Measurements from ENCODE around the gene ETFA.
"Not testable (repeated sequence)": the region's sequence is repeated elsewhere in the genome, so short reads cannot be mapped to it uniquely, and the experiment has no call there.

Gene ETFA

DNA sequence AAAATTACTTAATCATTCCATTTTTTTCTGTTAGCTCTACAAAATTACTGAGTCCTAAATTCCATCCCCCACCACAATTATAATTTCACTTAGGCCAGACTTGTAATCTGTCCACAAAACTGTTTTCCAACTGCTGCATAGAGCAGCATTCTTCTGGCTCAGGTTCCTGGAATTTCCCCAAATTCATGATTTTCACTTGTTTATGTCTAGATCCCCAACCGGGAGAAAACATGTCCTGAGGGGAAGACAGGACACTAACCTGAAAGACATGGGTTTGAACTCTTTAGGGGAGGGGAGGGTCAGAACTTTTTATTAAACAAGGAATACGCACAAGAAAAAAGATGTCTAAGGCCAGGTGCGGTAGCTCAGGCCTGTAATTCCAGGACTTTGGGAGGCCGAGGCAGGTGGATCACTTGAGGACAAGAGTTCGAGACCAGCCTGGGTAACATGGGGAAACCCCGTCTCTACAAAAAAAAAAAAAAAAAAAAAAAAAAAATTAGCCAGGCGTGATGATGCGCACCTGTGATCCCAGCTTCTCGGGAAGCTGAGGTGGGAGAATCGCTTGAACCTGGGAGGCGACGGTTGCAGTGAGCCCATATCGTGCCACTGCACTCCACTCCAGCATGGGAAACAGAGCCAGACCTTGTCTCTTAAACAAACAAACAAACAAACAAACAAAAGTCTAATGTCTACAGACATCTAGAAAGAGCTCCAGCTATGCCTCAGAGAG lies 1.5 kb downstream of the ETFA start:
- Histone ChIP-seq H3K4me1 (ENCODE audit: control insufficient read depth in 5 of 5, insufficient read depth in 5 of 5, low read length in 5 of 5) (peaks cover 3 to 42% (median 37%) of the 10 kb centered on the region in 5 donors), H3K4me3 (ENCODE audit: low read depth in 1 of 5, low read length in 5 of 5) (peak overlapping the region in 4 of 5 donors; percentile 86 to 93 (median 90)), H3K36me3 (ENCODE audit: control insufficient read depth in 5 of 5, insufficient read depth in 5 of 5, low read length in 5 of 5) (no peaks in the 10 kb centered on the region), H3K27ac (ENCODE audit: low read depth, low read length) (peak overlapping the region; percentile 94), H3K9me3 (ENCODE audit: control insufficient read depth in 5 of 5, low read length in 5 of 5) (no peaks in the 10 kb centered on the region), H3K27me3 (ENCODE audit: control insufficient read depth in 5 of 5, insufficient read depth in 4 of 5, low read length in 5 of 5) (no peaks in the 10 kb centered on the region), H3K9ac (ENCODE audit: low read length in 5 of 5) (peak overlapping the region in 2 of 5 donors; percentile 94 to 99)

DNA sequence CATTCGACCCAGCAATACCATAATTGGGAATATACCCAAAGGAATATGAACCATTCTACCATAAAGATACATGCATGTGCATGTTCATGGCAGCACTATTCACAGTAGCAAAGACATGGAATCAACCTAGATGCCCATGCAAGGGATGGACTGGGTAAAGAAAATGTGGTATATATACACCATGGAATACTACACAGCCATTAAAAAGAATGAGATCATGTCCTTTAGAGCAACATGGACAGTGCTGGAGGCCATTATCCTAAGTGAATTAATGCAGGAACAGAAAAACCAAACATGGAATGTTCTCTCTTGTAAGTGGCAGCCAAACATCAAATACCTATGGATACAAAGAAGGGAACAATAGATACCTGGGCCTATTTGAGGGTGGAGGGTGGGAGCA lies 7.4 kb downstream of the ETFA start:
- no peak overlapping the region for H3K9ac ChIP-seq (ENCODE audit: low read length in 5 of 5)
- no peaks in the 10 kb centered on the region for H3K9me3 ChIP-seq (ENCODE audit: control insufficient read depth in 5 of 5, low read length in 5 of 5)
- no peaks in the 10 kb centered on the region for H3K36me3 ChIP-seq (ENCODE audit: control insufficient read depth in 5 of 5, insufficient read depth in 5 of 5, low read length in 5 of 5)
- no peak overlapping the region for H3K27ac ChIP-seq (ENCODE audit: low read depth, low read length)
- H3K4me1 ChIP-seq (ENCODE audit: control insufficient read depth in 5 of 5, insufficient read depth in 5 of 5, low read length in 5 of 5), result peaks cover 0 to 29% (median 18%) of the 10 kb centered on the region in 5 donors
- no peaks in the 10 kb centered on the region for H3K27me3 ChIP-seq (ENCODE audit: control insufficient read depth in 5 of 5, insufficient read depth in 4 of 5, low read length in 5 of 5)
- no peak overlapping the region for H3K4me3 ChIP-seq (ENCODE audit: low read depth in 1 of 5, low read length in 5 of 5)

DNA sequence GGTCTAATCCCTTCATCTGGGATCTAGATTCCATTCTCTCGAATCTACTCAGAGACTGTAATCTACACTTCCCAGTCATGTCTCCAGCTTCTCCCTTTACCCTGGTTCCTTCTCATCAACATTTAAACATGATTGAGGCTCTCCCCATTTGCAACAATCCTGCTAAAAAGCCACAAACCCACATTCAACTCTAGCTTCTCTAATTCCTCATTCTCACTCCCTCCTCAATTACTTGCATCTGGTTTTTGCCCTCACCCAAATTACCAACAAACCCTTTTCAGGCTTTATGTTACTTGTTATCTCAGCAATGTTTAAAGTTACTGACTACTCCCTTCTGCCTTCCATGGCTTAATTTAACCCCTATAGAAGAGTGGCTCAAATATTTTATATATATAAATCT lies 11.5 kb downstream of the ETFA start:
- H3K4me3 ChIP-seq (ENCODE audit: low read depth in 1 of 5, low read length in 5 of 5), result no peak overlapping the region

DNA sequence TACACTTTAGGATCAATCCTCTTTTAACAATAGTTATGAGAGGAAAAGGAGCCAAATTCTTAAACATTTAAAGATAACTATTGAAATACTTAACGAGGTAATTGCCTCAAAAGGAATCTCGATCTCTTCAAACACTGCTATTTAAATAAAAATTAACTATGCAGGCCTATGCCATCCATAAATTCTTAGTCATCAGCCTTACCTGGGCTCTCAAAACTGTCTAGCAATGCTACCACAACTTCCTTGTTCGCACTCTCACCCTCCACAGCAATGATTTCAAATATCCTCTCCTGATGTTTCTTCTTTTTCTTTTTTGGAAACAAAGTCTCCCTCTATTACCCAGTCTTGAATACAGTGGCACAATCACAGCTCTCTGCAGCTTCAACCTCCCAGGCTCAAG lies 12.3 kb downstream of the ETFA start:
- Histone ChIP-seq H3K4me3 (ENCODE audit: low read depth in 1 of 5, low read length in 5 of 5) (no peak overlapping the region), H3K36me3 (ENCODE audit: control insufficient read depth in 5 of 5, insufficient read depth in 5 of 5, low read length in 5 of 5) (peaks cover 0 to 8% (median 3%) of the 10 kb centered on the region in 5 donors), H3K9me3 (ENCODE audit: control insufficient read depth in 5 of 5, low read length in 5 of 5) (no peaks in the 10 kb centered on the region), H3K4me1 (ENCODE audit: control insufficient read depth in 5 of 5, insufficient read depth in 5 of 5, low read length in 5 of 5) (peaks cover 0 to 18% (median 5%) of the 10 kb centered on the region in 5 donors), H3K9ac (ENCODE audit: low read length in 5 of 5) (no peak overlapping the region), H3K27ac (ENCODE audit: low read depth, low read length) (no peak overlapping the region), H3K27me3 (ENCODE audit: control insufficient read depth in 5 of 5, insufficient read depth in 4 of 5, low read length in 5 of 5) (no peaks in the 10 kb centered on the region)

More for the DNA sequence above, 11.5 kb downstream of the ETFA start:
- no peaks in the 10 kb centered on the region for H3K27me3 ChIP-seq (ENCODE audit: control insufficient read depth in 5 of 5, insufficient read depth in 4 of 5, low read length in 5 of 5)
- peaks cover 0 to 8% (median 3%) of the 10 kb centered on the region in 5 donors for H3K36me3 ChIP-seq (ENCODE audit: control insufficient read depth in 5 of 5, insufficient read depth in 5 of 5, low read length in 5 of 5)
- H3K9me3 ChIP-seq (ENCODE audit: control insufficient read depth in 5 of 5, low read length in 5 of 5), result no peaks in the 10 kb centered on the region
- peaks cover 0 to 18% (median 5%) of the 10 kb centered on the region in 5 donors for H3K4me1 ChIP-seq (ENCODE audit: control insufficient read depth in 5 of 5, insufficient read depth in 5 of 5, low read length in 5 of 5)
- H3K27ac ChIP-seq (ENCODE audit: low read depth, low read length), result no peak overlapping the region
- no peak overlapping the region for H3K9ac ChIP-seq (ENCODE audit: low read length in 5 of 5)

DNA sequence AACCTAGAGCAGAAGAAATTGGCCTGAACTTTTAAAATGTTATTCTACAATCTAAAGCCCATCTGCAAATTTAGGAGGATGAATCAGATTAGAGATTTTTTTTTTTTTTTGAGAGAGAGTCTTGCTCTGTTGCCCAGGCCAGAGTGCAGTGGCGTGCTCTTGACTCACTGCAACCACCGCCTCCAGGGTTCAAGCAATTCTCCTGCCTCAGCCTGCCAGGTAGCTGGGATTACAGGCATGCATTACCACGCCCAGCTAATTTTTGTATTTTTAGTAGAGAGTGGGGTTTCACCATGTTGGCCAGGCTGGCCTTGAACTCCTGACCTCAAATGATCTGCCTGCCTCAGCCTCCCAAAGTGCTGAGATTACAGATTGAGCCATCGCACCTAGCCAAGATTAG lies 13.3 kb downstream of the ETFA start:
- peaks cover 0 to 19% (median 10%) of the 10 kb centered on the region in 5 donors for H3K4me1 ChIP-seq (ENCODE audit: control insufficient read depth in 5 of 5, insufficient read depth in 5 of 5, low read length in 5 of 5)
- not testable (repeated sequence) for H3K9me3 ChIP-seq (ENCODE audit: control insufficient read depth in 5 of 5, low read length in 5 of 5); H3K27me3 ChIP-seq (ENCODE audit: control insufficient read depth in 5 of 5, insufficient read depth in 4 of 5, low read length in 5 of 5); H3K4me3 ChIP-seq (ENCODE audit: low read depth in 1 of 5, low read length in 5 of 5); H3K9ac ChIP-seq (ENCODE audit: low read length in 5 of 5); H3K36me3 ChIP-seq (ENCODE audit: control insufficient read depth in 5 of 5, insufficient read depth in 5 of 5, low read length in 5 of 5); H3K27ac ChIP-seq (ENCODE audit: low read depth, low read length)

DNA sequence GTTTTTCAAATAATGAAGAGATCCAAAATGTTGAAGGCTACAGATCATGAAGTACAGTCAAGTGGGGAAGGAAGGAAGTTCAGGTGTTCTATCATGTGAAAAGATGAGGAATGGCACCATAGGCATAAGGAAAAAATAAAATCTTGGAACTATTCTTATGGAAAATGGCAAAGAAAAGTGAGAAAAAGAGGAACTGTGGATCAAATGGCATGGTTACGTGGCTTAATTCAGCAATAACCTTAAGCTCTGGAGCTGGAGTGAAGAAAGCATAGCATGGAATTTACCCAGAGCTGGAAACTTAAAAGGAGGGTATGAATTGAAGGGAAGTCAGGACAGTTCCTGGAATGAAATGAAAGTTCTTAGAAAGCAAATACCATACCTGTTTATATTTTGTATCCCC lies 14.4 kb downstream of the ETFA start:
- Histone ChIP-seq H3K36me3 (ENCODE audit: control insufficient read depth in 5 of 5, insufficient read depth in 5 of 5, low read length in 5 of 5) (peaks cover 0 to 8% (median 3%) of the 10 kb centered on the region in 5 donors), H3K27me3 (ENCODE audit: control insufficient read depth in 5 of 5, insufficient read depth in 4 of 5, low read length in 5 of 5) (no peaks in the 10 kb centered on the region), H3K27ac (ENCODE audit: low read depth, low read length) (no peak overlapping the region), H3K4me1 (ENCODE audit: control insufficient read depth in 5 of 5, insufficient read depth in 5 of 5, low read length in 5 of 5) (peaks cover 0 to 16% (median 10%) of the 10 kb centered on the region in 5 donors), H3K4me3 (ENCODE audit: low read depth in 1 of 5, low read length in 5 of 5) (no peak overlapping the region), H3K9me3 (ENCODE audit: control insufficient read depth in 5 of 5, low read length in 5 of 5) (no peaks in the 10 kb centered on the region), H3K9ac (ENCODE audit: low read length in 5 of 5) (no peak overlapping the region)

DNA sequence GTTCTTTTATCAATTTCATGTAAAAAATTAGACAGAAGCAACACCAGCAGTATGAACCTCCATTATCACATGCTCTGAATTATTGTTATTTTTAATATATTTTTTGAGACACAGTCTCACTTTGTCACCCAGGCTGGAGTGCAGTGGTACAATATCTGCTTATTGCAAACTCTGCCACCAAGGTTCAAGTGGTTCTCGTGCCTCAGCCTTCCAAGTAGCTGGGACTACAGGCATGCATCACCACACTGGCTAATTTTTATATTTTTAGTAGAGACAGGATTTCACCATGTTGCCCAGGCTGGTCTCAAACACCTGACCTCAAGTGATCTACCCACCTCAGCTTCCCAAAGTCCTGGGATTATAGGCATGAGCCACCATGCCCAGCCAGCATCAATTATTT lies 16.8 kb downstream of the ETFA start:
- Histone ChIP-seq H3K36me3 (ENCODE audit: control insufficient read depth in 5 of 5, insufficient read depth in 5 of 5, low read length in 5 of 5) (peaks cover 4 to 11% (median 8%) of the 10 kb centered on the region in 5 donors), H3K9ac (ENCODE audit: low read length in 5 of 5) (peak overlapping the region in 1 of 5 donors; percentile 6), H3K4me1 (ENCODE audit: control insufficient read depth in 5 of 5, insufficient read depth in 5 of 5, low read length in 5 of 5) (peaks cover 0 to 15% (median 7%) of the 10 kb centered on the region in 5 donors)
- not testable (repeated sequence) for H3K27me3 ChIP-seq (ENCODE audit: control insufficient read depth in 5 of 5, insufficient read depth in 4 of 5, low read length in 5 of 5); H3K4me3 ChIP-seq (ENCODE audit: low read depth in 1 of 5, low read length in 5 of 5); H3K9me3 ChIP-seq (ENCODE audit: control insufficient read depth in 5 of 5, low read length in 5 of 5); H3K27ac ChIP-seq (ENCODE audit: low read depth, low read length)

DNA sequence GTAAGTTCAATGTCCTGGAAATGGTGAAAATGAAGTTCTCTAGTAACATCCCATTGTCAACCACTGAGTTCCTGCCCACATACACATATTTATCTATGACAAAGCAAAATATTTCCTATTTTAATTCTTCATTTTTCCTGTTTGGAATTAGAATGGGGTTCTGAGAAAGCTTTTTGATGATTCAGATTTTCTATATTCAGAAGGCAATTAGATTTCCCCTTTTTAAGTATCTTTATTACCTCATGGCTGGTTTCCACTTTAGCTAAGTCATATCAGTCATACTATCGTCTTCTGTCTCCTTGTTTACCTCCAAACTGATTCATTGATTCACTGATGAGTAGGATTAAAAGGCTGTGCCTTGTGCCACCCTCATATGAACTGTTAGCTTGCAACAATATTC lies 17.9 kb downstream of the ETFA start:
- peaks cover 6 to 14% (median 8%) of the 10 kb centered on the region in 5 donors for H3K36me3 ChIP-seq (ENCODE audit: control insufficient read depth in 5 of 5, insufficient read depth in 5 of 5, low read length in 5 of 5)
- no peak overlapping the region for H3K4me3 ChIP-seq (ENCODE audit: low read depth in 1 of 5, low read length in 5 of 5)
- H3K27ac ChIP-seq (ENCODE audit: low read depth, low read length), result no peak overlapping the region
- peaks cover 0 to 13% (median 6%) of the 10 kb centered on the region in 5 donors for H3K4me1 ChIP-seq (ENCODE audit: control insufficient read depth in 5 of 5, insufficient read depth in 5 of 5, low read length in 5 of 5)
- H3K27me3 ChIP-seq (ENCODE audit: control insufficient read depth in 5 of 5, insufficient read depth in 4 of 5, low read length in 5 of 5), result no peaks in the 10 kb centered on the region
- H3K9me3 ChIP-seq (ENCODE audit: control insufficient read depth in 5 of 5, low read length in 5 of 5), result no peaks in the 10 kb centered on the region
- H3K9ac ChIP-seq (ENCODE audit: low read length in 5 of 5), result peak overlapping the region in 1 of 5 donors; percentile 20

DNA sequence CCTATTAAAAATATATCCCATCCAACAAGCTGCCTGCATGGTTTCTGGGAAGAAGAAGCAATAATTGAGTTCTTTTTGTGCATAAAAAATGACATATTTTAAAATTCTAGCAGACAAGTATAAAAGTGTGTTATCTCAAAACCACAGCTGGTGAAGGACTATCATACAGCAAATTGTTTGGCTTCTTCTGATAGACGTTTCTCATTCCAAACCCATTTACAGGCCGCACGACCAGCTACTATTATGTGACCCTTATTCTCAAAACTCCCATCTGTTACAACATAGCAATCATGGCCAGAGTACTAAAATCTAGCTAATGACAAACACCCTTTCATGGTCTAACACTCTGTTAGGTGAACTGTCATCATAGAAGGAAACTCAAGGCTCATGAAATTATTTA lies 21.7 kb downstream of the ETFA start:
- Histone ChIP-seq H3K9ac (ENCODE audit: low read length in 5 of 5) (peak overlapping the region in 1 of 5 donors; percentile 13), H3K4me3 (ENCODE audit: low read depth in 1 of 5, low read length in 5 of 5) (no peak overlapping the region), H3K9me3 (ENCODE audit: control insufficient read depth in 5 of 5, low read length in 5 of 5) (no peaks in the 10 kb centered on the region), H3K36me3 (ENCODE audit: control insufficient read depth in 5 of 5, insufficient read depth in 5 of 5, low read length in 5 of 5) (peaks cover 16 to 39% (median 28%) of the 10 kb centered on the region in 5 donors), H3K4me1 (ENCODE audit: control insufficient read depth in 5 of 5, insufficient read depth in 5 of 5, low read length in 5 of 5) (peaks cover 0 to 13% (median 10%) of the 10 kb centered on the region in 5 donors), H3K27ac (ENCODE audit: low read depth, low read length) (no peak overlapping the region), H3K27me3 (ENCODE audit: control insufficient read depth in 5 of 5, insufficient read depth in 4 of 5, low read length in 5 of 5) (no peaks in the 10 kb centered on the region)

DNA sequence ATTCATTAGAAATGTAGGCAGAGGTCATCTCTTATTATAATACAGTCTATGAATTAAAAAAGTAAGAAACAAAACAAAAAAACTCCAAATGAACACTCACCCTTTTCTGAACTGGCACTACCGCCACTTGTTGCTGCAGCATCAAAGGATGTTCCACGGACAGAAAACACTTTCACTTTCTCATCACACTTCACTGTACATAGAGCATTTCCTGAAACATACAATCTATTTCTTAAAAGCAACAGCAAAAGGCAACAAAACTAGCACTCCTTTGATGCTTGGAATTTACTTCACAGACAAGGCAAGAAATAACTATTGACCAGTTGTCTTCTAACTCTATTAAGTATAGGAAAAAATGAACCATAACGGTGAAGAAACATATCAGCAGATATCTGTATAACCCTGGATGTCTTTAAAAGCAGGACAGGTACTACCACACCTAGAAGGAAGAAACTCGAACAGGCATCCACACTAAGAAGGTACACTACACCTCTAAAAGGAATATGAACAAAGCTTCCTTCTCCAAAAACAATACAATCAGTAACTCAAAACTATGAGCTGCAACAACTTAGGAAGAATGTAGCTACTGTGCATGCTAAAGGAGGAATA lies 24.9 kb downstream of the ETFA start:
- H3K36me3 ChIP-seq (ENCODE audit: control insufficient read depth in 5 of 5, insufficient read depth in 5 of 5, low read length in 5 of 5), result peaks cover 29 to 69% (median 47%) of the 10 kb centered on the region in 5 donors

More for the DNA sequence above, 24.9 kb downstream of the ETFA start:
- H3K27me3 ChIP-seq (ENCODE audit: control insufficient read depth in 5 of 5, insufficient read depth in 4 of 5, low read length in 5 of 5), result no peaks in the 10 kb centered on the region
- no peak overlapping the region for H3K9ac ChIP-seq (ENCODE audit: low read length in 5 of 5)
- no peak overlapping the region for H3K4me3 ChIP-seq (ENCODE audit: low read depth in 1 of 5, low read length in 5 of 5)
- H3K4me1 ChIP-seq (ENCODE audit: control insufficient read depth in 5 of 5, insufficient read depth in 5 of 5, low read length in 5 of 5), result peaks cover 0 to 8% (median 6%) of the 10 kb centered on the region in 5 donors
- no peak overlapping the region for H3K27ac ChIP-seq (ENCODE audit: low read depth, low read length)
- no peaks in the 10 kb centered on the region for H3K9me3 ChIP-seq (ENCODE audit: control insufficient read depth in 5 of 5, low read length in 5 of 5)

Data from subcutaneous abdominal adipose tissue (tissue), 5 donors.